ENCODE results near the gene SPTBN1.

DNA sequence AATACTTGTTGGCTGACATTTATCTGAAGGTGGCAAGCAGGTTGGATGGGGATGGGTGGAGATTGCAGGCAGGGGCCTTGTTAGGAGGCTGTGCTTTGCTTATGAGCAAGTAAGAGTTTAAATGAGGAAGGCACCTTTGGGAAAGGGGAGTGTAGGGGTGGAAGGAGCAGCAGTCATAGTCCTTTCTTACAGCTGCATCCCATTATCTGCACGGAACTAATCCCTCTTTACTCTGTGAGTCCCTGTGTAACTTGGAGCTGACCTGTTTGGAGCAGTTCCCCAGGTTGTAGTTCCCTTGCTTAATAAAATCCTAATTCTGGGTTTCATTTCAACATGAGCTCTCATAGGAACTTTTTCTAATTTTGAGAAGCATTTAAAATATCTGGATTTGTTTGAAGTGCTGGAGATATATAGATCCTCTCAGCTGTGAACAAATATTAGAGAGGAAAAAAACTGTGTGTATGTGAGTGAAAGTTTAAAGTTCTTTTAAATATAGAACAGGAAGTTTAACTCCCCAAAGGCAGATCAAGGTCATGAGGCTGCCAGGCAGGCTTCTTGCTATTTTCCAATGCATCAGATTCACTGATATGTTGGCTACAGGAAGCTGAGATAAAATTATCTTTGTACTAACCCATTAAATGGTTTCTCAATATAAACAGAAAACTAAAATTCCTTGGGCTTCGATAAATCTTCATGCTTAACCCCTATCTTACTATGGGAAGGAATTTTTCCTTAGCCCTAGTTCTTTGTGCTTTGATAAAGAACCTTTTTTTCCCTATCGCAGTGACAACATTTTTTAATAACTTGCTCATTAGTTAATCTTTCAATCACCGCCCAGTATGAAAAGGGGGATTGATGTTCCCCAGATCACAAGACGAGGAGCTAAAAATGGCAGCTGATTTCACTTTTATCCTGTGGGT, 162.8 kb downstream of the SPTBN1 start:
- TF ChIP-seq CTCF (IDR thresholded peaks at IDR 0.05) (no peak), POLR2A (IDR thresholded peaks at IDR 0.05) (no peak)
